Stimulated activated CD8-positive, alpha-beta memory T cell treated with anti-CD3 and anti-CD28 coated beads, Interleukin-12 subunit alpha, Interleukin-12 subunit beta, amount 100 ng/mL, for 4 hours (primary cell): ENCODE measurements around the gene SARNP.
A peak's percentile ranks its signal among the peaks of the same experiment; 100 is the strongest.
"Not testable (repeated sequence)": the region's sequence is repeated elsewhere in the genome, so short reads cannot be mapped to it uniquely, and the experiment has no call there.

Experiments used
- DNase-seq: peaks from one replicate; pipeline ENCODE4 v3.0.0-alpha.2; 2020; ENCODE audit warnings: low read depth

SARNP gene

DNA sequence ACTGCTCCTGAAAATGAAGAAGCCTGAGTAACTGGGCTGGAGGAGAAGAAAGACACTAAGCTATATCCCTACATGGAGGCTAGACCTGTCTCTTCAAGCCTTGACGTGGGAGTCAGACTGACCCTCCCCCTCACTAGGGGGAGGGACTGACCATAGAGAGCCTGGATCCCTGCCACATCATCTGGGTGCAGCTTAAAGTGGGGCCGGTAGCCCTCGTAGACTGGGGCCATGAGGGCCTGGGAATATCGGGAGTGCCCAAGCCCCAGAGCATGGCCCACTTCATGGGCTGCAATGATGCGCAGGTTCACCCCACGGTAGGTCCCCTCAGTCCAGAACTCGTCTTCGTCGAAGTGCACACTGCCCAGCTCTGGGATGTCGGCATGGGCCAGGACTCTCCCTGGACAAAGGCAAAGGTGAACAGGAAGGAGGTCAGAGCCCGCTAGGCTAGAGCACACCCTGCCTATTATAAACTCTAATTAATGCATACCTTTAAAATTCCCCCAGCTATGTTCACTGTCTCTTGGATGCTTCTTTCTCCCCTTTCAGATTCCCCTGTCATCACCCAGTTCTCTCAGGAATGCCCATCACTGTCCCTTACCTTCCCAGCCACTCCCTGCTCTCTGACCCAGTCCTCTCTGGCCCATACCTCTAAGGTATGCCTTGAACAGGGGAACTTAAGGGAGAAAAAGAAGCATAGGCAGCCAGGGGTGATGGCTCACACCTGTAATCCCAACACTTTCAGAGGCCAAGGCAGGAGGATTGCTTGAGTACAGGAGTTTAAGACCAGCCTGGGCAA lies 22.0 kb upstream of the SARNP start:
- DNase-seq, result no peak

DNA sequence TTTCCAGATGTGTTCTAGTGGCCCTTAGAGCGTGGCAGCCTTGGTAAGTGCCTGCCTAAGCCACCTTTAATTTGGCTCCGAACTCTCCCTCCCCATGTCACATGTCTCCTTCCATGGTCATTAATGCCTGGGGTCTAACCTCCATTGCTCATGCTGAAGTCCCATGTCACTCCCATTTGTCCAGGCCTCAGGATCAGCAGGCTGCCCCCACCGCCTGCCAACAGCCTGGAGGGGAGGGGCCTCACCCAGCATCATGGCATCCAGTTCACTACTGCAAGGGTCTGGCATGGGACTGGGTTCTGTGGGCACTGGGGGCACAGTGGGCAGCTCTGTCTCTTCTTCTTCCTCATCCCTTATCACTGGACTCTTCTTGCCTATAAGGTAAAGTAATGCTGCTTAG lies 20.8 kb upstream of the SARNP start:
- no peak for DNase-seq

DNA sequence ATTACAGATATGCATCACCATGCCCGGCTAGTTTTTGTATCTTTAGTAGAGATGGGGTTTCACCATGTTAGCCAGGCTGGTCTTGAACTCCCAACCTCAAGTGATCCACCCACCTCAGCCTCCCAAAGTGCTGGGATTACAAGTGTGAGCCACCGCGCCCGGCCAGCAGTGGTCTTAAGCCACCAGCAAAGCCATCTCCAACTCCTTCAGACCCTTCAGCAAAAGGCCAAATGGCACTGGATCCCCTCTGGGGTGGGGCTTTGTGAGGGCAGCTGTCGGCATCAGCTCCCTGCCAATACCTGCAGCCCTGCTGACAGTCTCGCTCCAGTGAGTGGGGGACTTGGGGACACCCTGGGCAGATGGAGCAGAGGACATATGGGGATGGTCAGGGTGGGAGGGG lies 16.9 kb upstream of the SARNP start:
- not testable (repeated sequence) for DNase-seq

DNA sequence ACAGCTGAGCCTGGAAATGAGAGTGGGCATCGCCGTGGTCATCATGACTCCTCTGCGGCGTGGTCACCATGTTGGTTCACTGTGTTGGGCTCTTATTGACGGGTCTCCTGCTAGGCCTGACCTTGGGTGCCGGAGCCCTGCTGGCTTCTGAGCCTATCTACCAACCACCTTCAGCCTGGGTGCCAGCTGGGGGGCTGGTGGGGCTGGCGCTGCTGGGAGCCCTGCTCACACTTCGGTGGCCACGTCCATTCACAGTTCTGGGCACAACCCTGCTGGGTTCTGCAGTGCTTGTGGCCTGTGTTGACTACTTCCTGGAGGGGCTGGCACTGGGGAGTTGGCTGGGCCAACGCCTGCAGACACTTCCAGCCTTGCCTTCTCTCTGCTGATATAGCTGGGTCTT lies 15.5 kb upstream of the SARNP start:
- DNase-seq, result no peak

DNA sequence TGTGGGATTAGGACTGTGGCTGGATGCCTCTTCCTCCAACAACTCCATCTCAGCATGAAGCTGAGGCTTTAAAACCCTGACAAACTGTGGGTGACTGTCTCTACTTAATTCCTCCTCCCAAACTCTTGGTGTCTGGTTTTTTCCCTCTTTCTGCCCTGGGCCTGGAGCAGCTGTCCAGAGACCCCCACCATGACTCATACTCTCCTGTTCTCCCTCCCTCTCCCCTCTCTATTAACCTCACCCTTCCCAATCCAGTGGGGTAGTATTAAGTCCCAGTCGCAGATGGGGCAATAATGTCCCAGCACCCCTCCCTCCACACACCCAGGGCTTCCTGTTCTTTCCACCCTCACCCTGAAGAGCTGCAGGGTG lies 13.9 kb upstream of the SARNP start:
- no peak for DNase-seq

DNA sequence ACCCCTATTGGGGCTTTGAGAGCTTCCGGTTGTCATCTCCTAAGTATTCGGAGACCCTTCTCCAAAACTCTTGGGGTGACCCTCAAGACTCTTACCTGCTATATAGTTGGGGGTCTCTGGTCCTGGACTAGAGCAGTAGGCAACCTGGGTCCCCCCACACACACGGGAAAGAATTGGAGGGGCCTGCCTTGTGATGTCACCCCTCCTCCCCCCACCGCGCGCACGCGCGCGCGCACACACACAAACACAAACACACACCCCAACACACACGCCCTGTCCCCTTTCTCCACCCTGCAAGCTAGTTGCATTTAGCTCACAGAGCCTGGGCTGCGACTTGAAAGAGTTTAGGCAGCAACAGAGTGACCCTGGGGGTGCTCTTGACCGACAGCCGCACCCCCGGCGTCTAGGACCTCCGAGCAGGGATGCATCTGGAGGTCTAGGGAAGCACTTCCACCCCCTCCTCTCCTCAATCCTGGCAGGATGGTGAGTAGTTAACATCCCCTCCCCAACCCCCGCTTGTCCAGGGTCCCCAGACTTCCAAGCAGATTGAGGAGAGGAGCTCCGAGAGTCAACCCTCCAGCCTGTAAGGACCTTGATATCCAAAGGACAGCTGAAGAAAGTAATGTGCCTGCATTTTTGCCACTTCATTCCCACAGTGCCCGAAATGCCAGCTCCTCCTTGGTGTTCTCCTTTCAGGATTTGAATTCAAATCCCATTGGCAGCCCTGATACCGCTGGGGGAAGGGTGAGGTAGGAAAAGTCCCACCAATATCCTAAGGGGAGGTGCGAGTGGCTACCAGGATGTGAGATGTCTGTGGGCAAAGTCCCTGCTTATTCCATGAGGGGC lies 13.3 kb upstream of the SARNP start:
- DNase-seq, result peak; percentile 40

DNA sequence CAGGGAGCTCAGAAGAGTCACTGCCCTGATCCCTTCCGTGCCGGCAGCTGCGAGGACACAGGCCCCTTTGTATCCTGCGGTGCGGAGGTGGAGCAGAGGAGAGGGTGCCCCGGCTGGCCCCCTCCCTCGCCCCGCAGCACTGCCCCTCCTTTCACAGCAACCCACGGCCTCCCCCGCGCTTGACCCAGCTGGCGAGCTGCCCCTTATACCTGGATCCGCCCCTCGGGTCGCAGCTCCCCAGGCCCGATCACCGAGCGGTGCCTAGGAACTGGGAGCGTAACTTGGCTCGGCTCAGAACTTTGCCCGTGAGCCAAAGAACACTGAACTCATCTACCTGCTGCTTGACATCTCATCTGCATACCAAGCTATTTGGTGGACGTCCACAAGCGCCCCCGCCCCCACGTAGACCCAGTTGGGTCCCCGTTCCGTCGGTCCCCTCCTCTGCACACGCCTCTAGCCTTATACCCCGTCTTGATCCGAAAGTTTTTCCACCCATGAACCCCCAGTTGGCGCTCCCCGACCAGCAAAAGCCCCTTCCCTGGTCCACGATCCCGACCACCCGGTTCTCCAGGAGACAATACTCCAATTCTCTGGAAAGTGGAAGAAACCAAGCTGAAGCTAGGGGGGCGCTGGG lies 12.6 kb upstream of the SARNP start:
- DNase-seq, result peak; percentile 15

DNA sequence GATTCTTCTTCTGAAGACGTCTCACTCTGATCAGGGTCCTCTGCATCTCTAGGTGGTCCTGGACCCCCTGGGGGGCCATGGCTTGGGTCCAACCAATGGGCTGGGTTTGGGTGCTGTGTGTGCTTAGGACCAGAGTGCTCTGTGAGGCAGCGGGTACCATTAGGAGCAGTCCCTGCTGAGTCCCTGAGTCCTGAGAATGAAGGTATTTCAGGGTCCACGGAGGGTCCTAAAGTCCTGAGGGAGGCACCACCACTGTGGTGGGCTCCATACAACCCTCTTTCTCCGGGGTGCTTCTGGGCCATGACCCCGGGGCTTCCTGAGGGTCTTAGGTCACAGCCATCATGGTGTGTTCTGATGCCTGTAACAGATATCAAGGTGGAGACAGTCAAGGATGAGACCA lies 10.8 kb upstream of the SARNP start:
- no peak for DNase-seq

DNA sequence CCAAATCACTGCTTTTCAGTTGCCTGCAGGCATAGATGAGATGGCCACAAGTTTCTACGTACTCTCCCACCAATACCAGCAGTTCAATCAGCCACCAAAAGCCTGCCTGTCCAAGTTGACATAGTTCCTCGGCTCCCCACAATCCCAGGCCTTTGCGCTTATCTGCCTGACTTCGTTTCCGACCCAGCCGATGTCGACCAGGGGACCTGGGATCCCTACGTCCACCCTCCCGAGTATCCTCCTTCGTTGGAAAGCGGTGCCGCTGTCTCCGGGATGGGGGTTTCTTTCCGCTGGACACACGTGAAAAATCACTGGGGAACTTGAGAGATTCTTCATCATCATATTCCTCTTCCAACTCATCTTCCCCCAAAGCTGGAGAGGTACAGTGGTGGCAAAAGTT lies 10.3 kb upstream of the SARNP start:
- no peak for DNase-seq

DNA sequence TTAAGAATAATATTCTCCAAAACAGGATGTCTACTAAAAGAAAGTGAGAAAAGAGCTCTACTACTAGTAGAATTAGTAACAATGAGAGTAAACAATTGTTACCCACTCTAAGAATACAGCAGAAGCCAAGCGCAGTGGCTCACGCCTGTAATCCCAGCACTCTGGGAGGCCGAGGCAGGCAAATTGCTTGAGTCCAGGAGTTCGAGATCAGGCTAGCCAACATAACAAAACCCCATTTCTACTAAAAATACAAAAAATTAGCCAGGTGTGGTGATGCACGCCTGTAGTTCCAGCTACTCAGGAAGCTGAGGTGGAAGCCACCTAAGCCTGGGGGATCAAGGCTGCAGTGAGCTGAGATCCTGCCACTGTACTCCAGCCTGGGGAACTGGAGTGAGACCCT lies 7.2 kb upstream of the SARNP start:
- no peak for DNase-seq

DNA sequence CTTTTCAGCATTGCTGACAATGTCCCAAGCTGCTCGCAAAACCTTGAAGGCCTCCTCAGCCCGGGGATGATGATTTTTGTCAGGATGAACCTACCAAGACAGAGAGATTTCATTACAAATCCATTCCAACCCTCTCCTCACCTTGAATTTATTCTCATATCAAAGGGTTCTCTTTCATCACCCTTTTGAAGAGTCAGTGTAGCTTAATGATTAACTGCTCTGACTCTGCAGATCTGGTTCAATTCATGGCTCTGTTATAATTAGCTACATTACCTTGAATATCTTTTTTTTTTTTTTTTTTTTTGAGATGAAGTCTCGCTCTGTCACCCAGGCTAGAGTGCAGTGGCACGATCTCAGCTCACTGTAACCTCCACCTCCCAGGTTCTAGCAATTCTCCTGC lies 5.9 kb upstream of the SARNP start:
- DNase-seq, result no peak

DNA sequence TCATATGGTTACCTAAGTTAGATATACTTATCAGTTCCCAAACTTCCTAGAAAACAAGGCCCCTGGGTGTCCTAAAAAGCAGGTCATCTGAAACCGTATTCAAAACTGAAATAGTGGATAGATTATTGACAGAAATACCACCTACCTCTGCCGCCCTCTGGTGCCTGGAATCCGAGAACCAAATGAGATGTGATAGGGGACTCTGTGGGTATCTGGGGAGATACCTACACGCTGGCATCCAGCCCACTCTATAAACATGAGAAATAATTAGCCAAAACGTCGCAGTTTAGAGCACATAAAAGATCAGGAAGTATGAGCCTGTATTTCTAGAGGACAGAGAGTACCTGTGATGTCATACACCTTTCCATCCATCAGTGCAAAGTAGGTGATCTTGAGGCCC lies 4.7 kb upstream of the SARNP start:
- DNase-seq, result no peak

DNA sequence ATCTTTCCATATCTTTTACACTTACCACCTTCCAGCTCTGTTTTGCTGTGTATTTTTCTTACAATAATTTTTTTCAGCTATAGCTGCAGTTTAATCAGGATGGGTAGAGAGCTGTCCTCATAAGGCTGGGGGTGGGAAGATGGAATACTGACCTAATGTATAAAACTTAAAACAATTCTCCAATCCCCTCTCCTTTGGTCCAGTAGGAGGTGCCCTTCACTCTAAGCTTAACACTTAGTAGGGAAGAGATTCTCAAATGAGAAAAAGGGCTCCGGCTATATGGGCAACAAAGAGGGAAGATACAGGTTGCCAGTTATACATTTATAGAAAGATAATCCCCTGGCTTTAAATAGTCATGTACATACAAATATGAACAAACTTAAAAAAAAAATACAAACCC lies 3.2 kb upstream of the SARNP start:
- DNase-seq, result no peak

DNA sequence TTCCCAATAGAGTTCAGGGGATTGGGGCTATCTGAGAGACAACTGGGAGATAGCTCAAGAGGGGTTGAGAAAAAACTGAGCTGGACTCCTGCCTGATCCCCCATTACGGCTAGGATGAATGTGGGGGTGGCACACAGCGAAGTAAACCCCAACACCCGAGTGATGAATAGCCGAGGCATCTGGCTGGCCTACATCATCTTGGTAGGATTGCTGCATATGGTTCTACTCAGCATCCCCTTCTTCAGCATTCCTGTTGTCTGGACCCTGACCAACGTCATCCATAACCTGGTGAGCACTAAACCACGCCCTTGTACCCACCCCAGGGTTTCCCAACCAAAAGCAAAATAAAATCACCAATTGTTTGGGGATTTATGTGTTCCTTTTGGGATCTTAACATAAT lies 1.4 kb upstream of the SARNP start:
- no peak for DNase-seq

DNA sequence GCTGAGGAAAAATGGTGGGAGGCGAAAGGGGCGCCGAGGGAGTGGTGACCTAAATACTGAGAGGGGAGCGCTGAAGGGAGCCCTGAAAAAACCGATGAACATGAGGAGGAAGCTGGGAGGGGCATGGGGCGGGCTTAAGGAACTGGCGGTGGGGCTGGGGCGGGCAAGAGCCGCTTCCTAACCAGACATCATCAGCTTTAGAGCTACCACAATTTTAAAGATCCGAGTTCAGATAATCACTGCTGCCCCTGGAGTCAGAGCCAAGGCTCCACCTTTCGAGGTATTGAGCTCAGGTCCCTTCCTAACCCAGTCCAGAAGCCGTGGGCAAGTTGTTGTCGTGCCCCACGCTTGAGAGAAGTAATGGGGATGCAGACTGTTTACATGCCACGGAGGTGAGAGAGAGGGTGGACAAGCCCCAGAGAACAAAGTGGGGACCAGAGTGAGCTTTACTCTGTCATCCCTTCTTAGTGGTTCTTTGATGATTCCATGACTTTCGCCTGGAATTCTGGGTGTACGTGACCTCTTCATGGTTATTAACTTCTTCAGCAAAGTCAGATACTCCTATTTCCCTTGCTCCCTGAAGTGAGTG lies 710 bp upstream of the SARNP start:
- DNase-seq, result no peak

DNA sequence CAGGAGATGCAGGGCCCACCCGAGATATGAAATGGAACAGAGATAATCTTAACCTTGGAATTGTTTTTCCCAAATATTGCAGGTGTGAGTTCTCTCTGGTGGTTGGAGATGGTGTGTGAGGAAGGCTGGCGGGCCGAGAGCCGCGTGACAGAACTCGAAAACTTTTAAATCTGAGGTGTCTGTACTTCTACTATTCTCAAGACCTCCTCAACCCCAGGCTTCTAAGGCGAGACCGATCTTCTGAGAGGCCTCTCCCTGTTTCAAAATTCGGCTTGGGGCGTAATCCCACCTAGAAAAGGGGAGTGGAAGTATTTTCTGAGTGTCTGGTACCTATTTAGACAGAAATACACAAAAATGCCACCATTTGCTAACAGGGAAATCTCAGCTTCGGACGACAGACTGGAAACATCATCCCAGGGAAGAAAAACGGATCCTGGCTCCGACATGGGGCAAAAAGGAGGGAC lies 611 bp downstream of the SARNP start:
- no peak for DNase-seq

DNA sequence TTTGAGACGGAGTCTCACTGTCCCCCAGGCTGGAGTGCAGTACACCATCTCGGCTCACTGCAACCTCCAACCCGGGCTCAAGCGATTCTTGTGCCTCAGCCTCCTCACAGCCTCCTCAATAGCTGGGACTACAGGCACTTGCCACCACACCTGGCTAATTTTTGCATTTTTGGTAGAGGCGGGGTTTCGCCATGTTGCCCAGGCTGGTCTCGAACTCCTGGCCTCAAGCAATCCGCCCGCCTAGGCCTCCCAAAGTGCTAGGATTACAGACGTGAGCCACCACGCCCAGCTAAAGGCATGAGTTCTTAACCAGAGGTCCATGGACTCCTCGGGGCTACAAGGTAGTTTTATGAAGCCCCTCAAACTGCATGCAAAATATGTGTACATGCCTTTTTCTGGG lies 2.1 kb downstream of the SARNP start:
- no peak for DNase-seq

DNA sequence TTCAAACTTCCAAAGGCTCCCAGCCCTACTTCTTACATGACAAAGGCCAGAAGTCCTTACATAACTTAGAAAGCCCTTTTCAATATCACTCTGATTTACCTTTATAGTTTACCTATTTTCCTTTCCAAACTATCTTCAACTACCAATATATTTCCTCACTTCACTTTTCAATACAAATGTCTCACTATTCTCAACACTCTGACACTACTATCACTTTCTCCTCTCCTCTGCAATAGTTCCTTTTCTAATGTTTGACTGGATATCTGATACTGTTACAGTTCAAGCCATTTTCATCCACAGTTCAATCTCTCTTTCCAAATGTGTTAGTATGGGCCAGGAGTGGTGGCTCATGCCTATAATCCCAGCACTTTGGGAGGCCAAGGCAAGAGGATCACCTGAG lies 3.3 kb downstream of the SARNP start:
- DNase-seq, result no peak

DNA sequence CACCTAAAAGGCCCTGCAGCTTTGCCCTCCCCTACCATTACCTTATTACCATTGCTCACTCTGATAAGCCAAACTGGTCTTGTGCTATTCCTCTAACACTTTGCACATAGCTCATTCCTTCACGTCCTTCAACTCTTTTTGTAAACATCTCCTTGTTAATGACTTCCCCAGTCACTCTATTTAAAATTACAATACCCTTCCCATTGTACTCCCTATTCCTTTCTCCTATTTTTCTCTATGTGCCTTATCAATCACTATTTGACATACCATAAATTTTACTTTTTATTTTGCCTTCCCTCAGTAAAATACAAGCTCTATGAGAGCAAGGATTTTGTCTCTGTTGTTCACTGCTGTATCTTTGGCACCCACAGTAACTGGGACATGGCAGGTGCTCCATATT lies 5.4 kb downstream of the SARNP start:
- no peak for DNase-seq

DNA sequence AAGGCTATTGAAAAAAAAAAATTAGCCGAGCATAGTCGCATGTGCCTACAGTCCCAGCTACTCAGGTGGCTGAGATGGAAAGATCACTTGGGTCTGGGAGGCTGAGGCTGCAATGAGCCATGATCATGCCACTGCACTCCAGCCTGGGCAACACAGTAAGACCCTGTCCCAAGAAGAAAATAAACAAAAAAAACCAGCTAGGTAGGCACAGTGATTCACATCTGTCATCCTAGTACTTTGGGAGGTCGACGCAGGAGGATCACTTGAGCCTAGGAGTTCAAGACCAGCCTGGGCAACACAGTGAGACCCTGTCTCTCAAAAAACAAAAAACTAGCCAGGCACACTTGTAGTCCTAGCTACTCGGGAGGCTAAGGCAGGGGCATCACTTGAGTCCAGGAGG lies 8.2 kb downstream of the SARNP start:
- DNase-seq, result no peak

DNA sequence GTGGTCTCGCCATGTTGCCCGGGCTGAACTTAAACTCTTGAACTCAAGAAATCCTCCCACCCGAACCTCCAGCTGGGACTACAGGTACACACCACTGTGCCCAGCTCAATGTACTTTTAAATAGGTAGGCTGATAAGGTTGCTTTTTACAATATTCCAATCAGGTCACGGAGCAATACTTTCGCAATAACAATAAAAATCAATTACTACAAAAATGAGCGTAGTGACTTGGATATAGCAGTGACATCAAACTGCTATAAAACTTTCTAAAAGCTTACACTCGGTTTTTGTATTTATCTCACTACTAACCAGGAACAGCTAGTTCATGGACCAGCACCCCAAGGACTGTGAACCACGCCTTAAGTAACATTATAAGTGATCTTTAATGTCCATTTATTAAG lies 10.5 kb downstream of the SARNP start:
- DNase-seq, result no peak

DNA sequence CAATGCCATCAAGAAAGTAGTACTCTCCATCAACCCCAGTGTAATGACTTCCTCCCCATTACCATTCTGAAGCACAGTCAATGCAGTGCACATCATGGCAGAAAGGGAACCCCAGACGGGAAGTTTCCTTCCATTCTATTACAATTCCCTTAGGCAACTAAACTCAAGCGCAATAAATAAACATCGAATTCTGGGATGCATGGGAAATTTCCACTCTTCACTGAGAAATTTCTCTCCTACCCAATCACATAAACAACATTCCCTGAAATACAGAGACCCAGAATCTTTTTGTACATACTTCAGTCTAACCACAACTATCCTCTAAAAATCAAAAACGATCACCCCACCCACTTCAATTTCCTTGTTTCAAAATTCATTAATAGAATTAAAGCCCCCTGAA lies 20.0 kb downstream of the SARNP start:
- DNase-seq, result no peak

DNA sequence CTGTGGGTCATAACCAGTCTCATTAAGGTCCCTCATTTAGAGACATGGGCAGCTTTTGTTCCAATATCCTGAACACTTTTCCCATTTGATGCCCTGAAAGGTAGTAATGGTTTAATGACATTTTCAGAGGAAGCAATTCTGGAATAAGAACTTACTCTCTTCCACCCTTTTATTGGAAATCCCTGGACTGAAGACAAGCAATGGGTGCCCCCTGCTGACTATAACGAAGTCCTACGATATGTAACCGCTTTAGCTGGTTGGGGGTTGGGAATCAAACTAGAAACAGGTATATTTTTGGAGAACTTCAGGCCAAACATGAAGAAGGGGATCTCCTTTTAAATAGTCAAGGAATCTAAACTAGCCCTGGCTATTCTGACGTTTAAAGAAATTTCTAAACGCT lies 20.5 kb downstream of the SARNP start:
- no peak for DNase-seq
